ENCODE data around the gene MIER3.

The MIER3 gene

GRCh38 chr5:56989676-56990075 lies 37.8 kb upstream of the MIER3 start:
- Histone ChIP-seq H3K4me3 (replicated peaks; ENCODE audit: insufficient read depth, low read length) (no peak overlapping the region), H3K27me3 (ENCODE audit: insufficient read depth, poor library complexity, severe bottlenecking) (no peaks in the 10 kb centered on the region), H3K27ac (replicated peaks) (no peak overlapping the region)
- TF ChIP-seq SPI1 (IDR thresholded peaks at IDR 0.05; ENCODE audit: borderline replicate concordance, low read depth) = no peak
- TF ChIP-seq REST (IDR thresholded peaks at IDR 0.05; ENCODE audit: insufficient replicate concordance, low read depth) = no peak
- no peak for TF ChIP-seq CTCF (IDR thresholded peaks at IDR 0.05; ENCODE audit: insufficient read depth, low read length)
- no peak for TF ChIP-seq POLR2AphosphoS5 (IDR thresholded peaks at IDR 0.05; ENCODE audit: low read depth)
- no peak for TF ChIP-seq GABPA (IDR thresholded peaks at IDR 0.05; ENCODE audit: low read depth)
- no peak for DNase-seq (ENCODE audit: low read depth in 1 of 2, low spot score in 1 of 2)

GRCh38 chr5:56988490-56988889 lies 36.6 kb upstream of the MIER3 start:
- Histone ChIP-seq H3K27me3 (ENCODE audit: insufficient read depth, poor library complexity, severe bottlenecking) (no peaks in the 10 kb centered on the region), H3K27ac (replicated peaks) (no peak overlapping the region), H3K4me3 (replicated peaks; ENCODE audit: insufficient read depth, low read length) (no peak overlapping the region)
- DNase-seq (ENCODE audit: low read depth in 1 of 2, low spot score in 1 of 2) = no peak
- TF ChIP-seq GABPA (IDR thresholded peaks at IDR 0.05; ENCODE audit: low read depth) (no peak), POLR2AphosphoS5 (IDR thresholded peaks at IDR 0.05; ENCODE audit: low read depth) (no peak), REST (IDR thresholded peaks at IDR 0.05; ENCODE audit: insufficient replicate concordance, low read depth) (no peak), CTCF (IDR thresholded peaks at IDR 0.05; ENCODE audit: insufficient read depth, low read length) (no peak), SPI1 (IDR thresholded peaks at IDR 0.05; ENCODE audit: borderline replicate concordance, low read depth) (no peak)

GRCh38 chr5:56987171-56987570 lies 35.2 kb upstream of the MIER3 start:
- Histone ChIP-seq H3K27me3 (ENCODE audit: insufficient read depth, poor library complexity, severe bottlenecking) (no peaks in the 10 kb centered on the region), H3K27ac (replicated peaks) (no peak overlapping the region), H3K4me3 (replicated peaks; ENCODE audit: insufficient read depth, low read length) (no peak overlapping the region)
- DNase-seq (ENCODE audit: low read depth in 1 of 2, low spot score in 1 of 2) = no peak
- TF ChIP-seq CTCF (IDR thresholded peaks at IDR 0.05; ENCODE audit: insufficient read depth, low read length) (no peak), SPI1 (IDR thresholded peaks at IDR 0.05; ENCODE audit: borderline replicate concordance, low read depth) (no peak), REST (IDR thresholded peaks at IDR 0.05; ENCODE audit: insufficient replicate concordance, low read depth) (no peak), POLR2AphosphoS5 (IDR thresholded peaks at IDR 0.05; ENCODE audit: low read depth) (no peak), GABPA (IDR thresholded peaks at IDR 0.05; ENCODE audit: low read depth) (no peak)

Measured in HL-60 (cell line).